Peyer's patch (tissue), 4 donors: ENCODE data around the gene SH2B3. TPM values are rescaled to one million over a fixed set of nuclear protein-coding genes. Genes with fewer than 3 reads are reported as not detected.
"Not testable (repeated sequence)": the region's sequence is repeated elsewhere in the genome, so short reads cannot be mapped to it uniquely, and the experiment has no call there.

Experiments used
- DNase-seq, 3 donors: peaks; one replicate each; pipeline ENCODE4 v3.0.0-alpha.2; 2017 to 2019
- H3K27ac ChIP-seq, 4 donors: fragments of 200-600 bp; sonication (generic); one replicate each; pipeline ENCODE4 v1.5.1; 2016 to 2019
- H3K27me3 ChIP-seq, 2 donors: fragments of 200-600 bp; sonication (generic); one replicate each; pipeline ENCODE4 v1.5.1; 2019
- H3K36me3 ChIP-seq, 3 donors: fragments of 200-600 bp; sonication (generic); one replicate each; pipeline ENCODE4 v1.5.1; 2016 to 2019
- H3K4me1 ChIP-seq, 4 donors: fragments of 200-600 bp; sonication (generic); one replicate each; pipeline ENCODE4 v1.5.1; 2016 to 2019
- H3K4me3 ChIP-seq, 4 donors: fragments of 200-600 bp; sonication (generic); 1 replicate in 3 of 4; 2 replicates in 1 of 4; pipeline ENCODE4 v1.5.1; 2016 to 2019; ENCODE audit warnings: mild to moderate bottlenecking in 1 of 4
- H3K9me3 ChIP-seq, 4 donors: fragments of 200-600 bp; sonication (generic); one replicate each; pipeline ENCODE4 v1.5.1; 2016 to 2019; ENCODE audit warnings: mild to moderate bottlenecking in 1 of 4
- POLR2A ChIP-seq, 2 donors: fragments of 450-650 bp; IDR thresholded peaks; one replicate each; pipeline ENCODE4 v1.5.1; 2017; ENCODE audit warnings: antibody characterized with exemption in 2 of 2, mild to moderate bottlenecking in 2 of 2, moderate library complexity in 2 of 2
- total RNA-seq, 4 donors: library from RNA; depleted of rRNA; stranded (reverse); fragments of >200 nt; gene quantifications; one replicate each; pipeline ENCODE4 v1.1.0, GENCODE V29; 2016
- TF ChIP-seq, protein P1 (sequence below), 6 experiments: fragments of 450-650 bp in 4 of 6; fragments of 200-600 bp in 2 of 6; sonication (generic) in 1 of 6; IDR thresholded peaks; one replicate each; pipeline ENCODE4 v1.5.1; 2017 to 2019; ENCODE audit warnings: antibody characterized with exemption in 6 of 6, mild to moderate bottlenecking in 3 of 6, moderate library complexity in 1 of 6

Gene SH2B3
- total RNA-seq, 4 donors from 2014 or later, result 4.4 to 37.1 (median 8.4) TPM

GRCh38 chr12:111482462-111482861, 76.7 kb downstream of the SH2B3 start:
- Histone ChIP-seq H3K27ac (no peak overlapping the region), H3K4me1 (no peaks in the 10 kb centered on the region), H3K27me3 (no peaks in the 10 kb centered on the region), H3K4me3 (no peak overlapping the region), H3K9me3 (no peaks in the 10 kb centered on the region), H3K36me3 (peaks cover 0 to 74% (median 4%) of the 10 kb centered on the region in 3 donors)
- DNase-seq, result no peak
- TF ChIP-seq POLR2A (IDR thresholded peaks at IDR 0.05), result no peak
- TF ChIP-seq, protein P1, sequence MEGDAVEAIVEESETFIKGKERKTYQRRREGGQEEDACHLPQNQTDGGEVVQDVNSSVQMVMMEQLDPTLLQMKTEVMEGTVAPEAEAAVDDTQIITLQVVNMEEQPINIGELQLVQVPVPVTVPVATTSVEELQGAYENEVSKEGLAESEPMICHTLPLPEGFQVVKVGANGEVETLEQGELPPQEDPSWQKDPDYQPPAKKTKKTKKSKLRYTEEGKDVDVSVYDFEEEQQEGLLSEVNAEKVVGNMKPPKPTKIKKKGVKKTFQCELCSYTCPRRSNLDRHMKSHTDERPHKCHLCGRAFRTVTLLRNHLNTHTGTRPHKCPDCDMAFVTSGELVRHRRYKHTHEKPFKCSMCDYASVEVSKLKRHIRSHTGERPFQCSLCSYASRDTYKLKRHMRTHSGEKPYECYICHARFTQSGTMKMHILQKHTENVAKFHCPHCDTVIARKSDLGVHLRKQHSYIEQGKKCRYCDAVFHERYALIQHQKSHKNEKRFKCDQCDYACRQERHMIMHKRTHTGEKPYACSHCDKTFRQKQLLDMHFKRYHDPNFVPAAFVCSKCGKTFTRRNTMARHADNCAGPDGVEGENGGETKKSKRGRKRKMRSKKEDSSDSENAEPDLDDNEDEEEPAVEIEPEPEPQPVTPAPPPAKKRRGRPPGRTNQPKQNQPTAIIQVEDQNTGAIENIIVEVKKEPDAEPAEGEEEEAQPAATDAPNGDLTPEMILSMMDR (IDR thresholded peaks at IDR 0.05), result peak in 1 of 6 experiments; percentile 7

GRCh38 chr12:111488271-111488670, 82.5 kb downstream of the SH2B3 start:
- H3K36me3 ChIP-seq, result peaks cover 0 to 87% (median 4%) of the 10 kb centered on the region in 3 donors
- H3K9me3 ChIP-seq, result no peaks in the 10 kb centered on the region

GRCh38 chr12:111488798-111489197, 83.1 kb downstream of the SH2B3 start:
- H3K4me1 ChIP-seq, result no peaks in the 10 kb centered on the region
- H3K36me3 ChIP-seq, result peaks cover 0 to 87% (median 4%) of the 10 kb centered on the region in 3 donors
- no peak overlapping the region for H3K27ac ChIP-seq
- no peaks in the 10 kb centered on the region for H3K27me3 ChIP-seq
- no peak for DNase-seq
- TF ChIP-seq, protein P1 (IDR thresholded peaks at IDR 0.05), result no peak
- TF ChIP-seq POLR2A (IDR thresholded peaks at IDR 0.05), result no peak
- H3K9me3 ChIP-seq, result no peaks in the 10 kb centered on the region
- H3K4me3 ChIP-seq, result no peak overlapping the region

More at GRCh38 chr12:111488271-111488670, 82.5 kb downstream of the SH2B3 start:
- TF ChIP-seq, protein P1 (IDR thresholded peaks at IDR 0.05), result no peak
- TF ChIP-seq POLR2A (IDR thresholded peaks at IDR 0.05), result no peak
- H3K27me3 ChIP-seq, result no peaks in the 10 kb centered on the region
- H3K4me3 ChIP-seq, result no peak overlapping the region
- H3K27ac ChIP-seq, result no peak overlapping the region
- no peak for DNase-seq
- no peaks in the 10 kb centered on the region for H3K4me1 ChIP-seq

- not testable (repeated sequence) for DNase-seq, H3K27me3 ChIP-seq, H3K4me1 ChIP-seq, H3K9me3 ChIP-seq, H3K27ac ChIP-seq, H3K4me3 ChIP-seq
- H3K36me3 ChIP-seq, result peaks cover 0 to 76% (median 0%) of the 10 kb centered on the region in 3 donors
These were observed 87.3 kb downstream of the SH2B3 start for GRCh38 chr12:111492979-111493378.

DNA sequence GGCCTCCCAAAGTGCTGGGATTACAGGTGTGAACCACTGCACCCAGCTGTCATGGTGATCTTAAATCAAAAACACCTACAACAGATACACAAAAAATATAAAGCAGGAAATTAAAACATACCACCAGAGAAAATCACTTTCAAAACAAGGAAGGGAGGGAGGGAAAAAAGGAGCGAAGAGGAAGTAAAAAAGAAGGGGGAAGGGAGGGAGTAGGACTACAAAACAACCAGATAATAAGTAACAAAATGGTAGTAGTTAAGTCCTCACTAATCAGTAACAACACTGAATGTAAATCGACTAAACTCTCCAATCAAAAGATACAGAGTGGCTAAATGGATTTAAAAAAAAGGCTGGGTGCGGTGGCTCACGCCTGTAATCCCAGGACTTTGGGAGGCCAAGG, 89.0 kb downstream of the SH2B3 start:
- DNase-seq, result no peak
- peaks cover 0 to 76% (median 0%) of the 10 kb centered on the region in 3 donors for H3K36me3 ChIP-seq
- TF ChIP-seq, protein P1 (IDR thresholded peaks at IDR 0.05), result no peak
- TF ChIP-seq POLR2A (IDR thresholded peaks at IDR 0.05), result no peak
- no peak overlapping the region for H3K27ac ChIP-seq
- no peaks in the 10 kb centered on the region for H3K27me3 ChIP-seq
- H3K9me3 ChIP-seq, result no peaks in the 10 kb centered on the region
- no peaks in the 10 kb centered on the region for H3K4me1 ChIP-seq
- H3K4me3 ChIP-seq, result no peak overlapping the region

Other genes with a start within 250 kb of the SH2B3 start
- gene PHETA1, start 36.8 kb upstream of the SH2B3 start, total RNA-seq, result 10 to 100 TPM; 43.2 to 64.6 (median 51.0) TPM
- gene ATXN2, start 193.4 kb downstream of the SH2B3 start, total RNA-seq, result 100 to 1,000 TPM in 1 of 4 donors, 10 to 100 TPM in 3; 35.9 to 111 (median 90.8) TPM